Suppressor macrophage (primary cell): ENCODE data around the gene RXFP3.
"Not testable (repeated sequence)": the region's sequence is repeated elsewhere in the genome, so short reads cannot be mapped to it uniquely, and the experiment has no call there.

Experiments used
- DNase-seq, 4 experiments: peaks; one replicate each; pipeline ENCODE4 v3.0.0-alpha.2; 2020 to 2022
- total RNA-seq, 17 experiments: gene quantifications; one replicate each; lab custom pipeline; 2026; ENCODE audit warnings: mixed read lengths in 6 of 17, inconsistent platforms in 3 of 17; lab: John Stamatoyannopoulos, UW

The RXFP3 gene, protein sequence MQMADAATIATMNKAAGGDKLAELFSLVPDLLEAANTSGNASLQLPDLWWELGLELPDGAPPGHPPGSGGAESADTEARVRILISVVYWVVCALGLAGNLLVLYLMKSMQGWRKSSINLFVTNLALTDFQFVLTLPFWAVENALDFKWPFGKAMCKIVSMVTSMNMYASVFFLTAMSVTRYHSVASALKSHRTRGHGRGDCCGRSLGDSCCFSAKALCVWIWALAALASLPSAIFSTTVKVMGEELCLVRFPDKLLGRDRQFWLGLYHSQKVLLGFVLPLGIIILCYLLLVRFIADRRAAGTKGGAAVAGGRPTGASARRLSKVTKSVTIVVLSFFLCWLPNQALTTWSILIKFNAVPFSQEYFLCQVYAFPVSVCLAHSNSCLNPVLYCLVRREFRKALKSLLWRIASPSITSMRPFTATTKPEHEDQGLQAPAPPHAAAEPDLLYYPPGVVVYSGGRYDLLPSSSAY
- total RNA-seq = 0 to 0.88 (median 0) reads per million in 17 experiments

GRCh38 chr5:33936381-33937016 lies at the start of gene RXFP3:
Gene RXFP3 (plus strand): TSS chr5:33936386. CDS start chr5:33936741, 355 bp downstream.
- no peak for DNase-seq

GRCh38 chr5:33887268-33887667 lies 48.9 kb upstream of the RXFP3 start:
- no peak for DNase-seq

DNA sequence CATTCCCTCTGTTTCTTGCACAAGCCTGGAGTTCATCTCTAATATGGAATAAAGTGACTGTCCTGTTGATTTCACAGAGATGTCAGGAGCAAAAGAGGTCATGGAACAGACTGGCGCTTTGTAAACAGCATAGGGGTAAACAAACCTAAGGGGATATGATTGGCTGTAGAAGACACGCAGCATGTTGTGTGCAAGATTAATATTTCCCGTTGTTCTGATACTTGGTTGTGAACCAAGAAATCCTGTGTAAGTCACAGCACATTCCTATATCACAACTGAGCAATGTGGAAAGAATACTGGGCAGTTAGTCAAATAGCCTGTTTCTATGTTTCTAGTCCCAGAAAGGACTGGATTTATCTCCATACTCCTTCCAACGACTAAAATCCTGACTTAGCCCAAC lies 47.6 kb upstream of the RXFP3 start:
- DNase-seq = no peak

- DNase-seq = no peak
Observed at GRCh38 chr5:33890131-33891032, 45.8 kb upstream of the RXFP3 start.

DNA sequence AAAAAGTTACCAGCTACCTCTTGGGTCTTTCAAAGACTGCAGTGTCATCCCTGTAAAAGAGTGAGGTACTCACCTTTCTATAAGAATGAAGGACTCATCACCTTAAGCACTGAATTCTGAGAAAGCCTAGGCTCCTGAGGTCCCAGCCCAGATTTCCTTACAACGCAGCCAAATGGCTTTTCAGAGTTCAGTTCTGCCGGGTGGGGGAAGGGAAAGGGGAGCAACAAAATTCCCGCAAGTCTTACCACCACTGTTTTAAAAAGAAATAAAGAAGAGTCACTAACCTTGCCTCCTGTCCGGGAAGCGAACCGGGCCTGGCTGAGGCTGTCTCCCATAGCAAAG lies 44.8 kb upstream of the RXFP3 start:
- DNase-seq = no peak

- peak in 1 of 4 experiments; percentile 2 for DNase-seq
Observed at GRCh38 chr5:33891788-33892619, 44.2 kb upstream of the RXFP3 start, which contains the start of gene ADAMTS12. Gene ADAMTS12 (minus strand): TSS chr5:33891990. CDS start chr5:33891856, 134 bp downstream.

GRCh38 chr5:33892620-33893137 lies 43.5 kb upstream of the RXFP3 start:
- DNase-seq = no peak

GRCh38 chr5:33894566-33894965 lies 41.6 kb upstream of the RXFP3 start:
- DNase-seq = no peak

DNA sequence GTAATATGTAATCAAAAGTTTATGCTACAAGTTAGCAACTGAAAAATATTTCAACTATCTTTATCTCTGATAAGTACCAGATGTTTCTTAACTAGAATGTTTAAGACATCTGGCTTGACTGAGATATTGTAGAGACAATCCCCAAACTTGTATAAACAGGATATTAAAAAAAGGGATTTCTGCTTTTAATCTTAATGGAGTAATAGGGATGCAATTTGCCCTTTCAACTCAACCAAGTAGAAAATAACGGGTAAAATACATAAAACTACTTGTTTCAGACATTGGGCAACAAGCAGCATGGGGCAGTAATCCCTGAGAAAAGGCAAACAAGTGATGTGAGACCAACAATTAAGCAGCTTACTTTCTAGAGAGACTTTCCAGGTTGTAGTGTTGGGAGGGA lies 35.0 kb upstream of the RXFP3 start:
- DNase-seq = no peak

DNA sequence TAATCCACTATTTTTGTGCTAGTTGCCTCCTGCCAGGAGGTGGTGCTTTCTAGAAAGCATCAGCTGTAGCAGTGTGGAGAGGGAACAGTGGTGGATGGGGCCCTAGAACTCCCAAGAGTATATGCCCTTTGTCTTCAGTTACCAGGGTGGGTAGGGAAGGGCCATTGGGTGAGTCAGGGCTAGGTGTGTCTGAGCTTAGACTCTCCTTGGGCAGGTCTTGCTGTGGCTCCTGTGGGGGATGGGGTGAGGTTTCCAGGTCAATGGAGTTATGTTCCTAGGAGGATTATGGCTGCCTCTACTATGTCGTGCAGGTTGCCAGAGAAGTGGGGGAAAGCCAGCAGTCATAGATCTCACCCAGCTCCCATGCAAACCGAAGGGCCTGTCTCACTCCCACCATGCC lies 33.1 kb upstream of the RXFP3 start:
- DNase-seq = no peak

DNA sequence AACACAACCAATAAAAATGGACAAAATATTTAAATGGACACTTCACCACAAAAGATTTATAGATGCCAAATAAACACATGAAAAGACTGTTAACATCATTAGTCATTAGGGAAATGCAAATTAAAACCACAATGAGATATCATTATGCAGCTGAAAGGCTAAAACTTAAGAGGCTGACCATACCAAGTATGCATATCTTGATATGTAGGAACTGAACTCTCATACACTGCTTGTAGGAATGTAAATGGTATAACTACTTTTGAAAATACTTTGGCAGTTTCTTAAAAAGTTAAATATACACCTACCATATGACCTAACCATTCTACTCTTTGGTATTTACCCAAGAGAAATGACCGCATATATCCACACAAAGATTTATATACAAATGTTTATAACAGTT lies 30.8 kb upstream of the RXFP3 start:
- no peak for DNase-seq

DNA sequence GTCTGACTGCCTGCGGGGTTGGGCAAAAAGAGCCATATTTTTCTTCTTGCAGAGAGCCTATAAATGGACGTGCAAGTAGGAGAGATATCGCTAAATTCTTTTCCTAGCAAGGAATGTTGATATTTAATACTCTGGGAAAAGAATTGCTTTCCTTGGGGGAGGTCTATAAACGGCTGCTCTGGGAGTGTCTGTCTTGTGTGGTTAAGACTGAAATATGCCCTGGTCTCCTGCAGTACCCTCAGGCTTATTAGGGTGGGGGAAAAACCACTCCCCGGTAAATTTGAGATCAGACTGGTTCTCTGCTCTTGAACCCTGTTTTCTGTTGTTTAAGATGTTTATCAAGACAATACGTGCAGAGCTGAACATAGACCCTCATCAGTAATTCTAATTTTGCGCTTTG lies 29.9 kb upstream of the RXFP3 start:
- not testable (repeated sequence) for DNase-seq

GRCh38 chr5:33914844-33915243 lies 21.3 kb upstream of the RXFP3 start:
- not testable (repeated sequence) for DNase-seq

DNA sequence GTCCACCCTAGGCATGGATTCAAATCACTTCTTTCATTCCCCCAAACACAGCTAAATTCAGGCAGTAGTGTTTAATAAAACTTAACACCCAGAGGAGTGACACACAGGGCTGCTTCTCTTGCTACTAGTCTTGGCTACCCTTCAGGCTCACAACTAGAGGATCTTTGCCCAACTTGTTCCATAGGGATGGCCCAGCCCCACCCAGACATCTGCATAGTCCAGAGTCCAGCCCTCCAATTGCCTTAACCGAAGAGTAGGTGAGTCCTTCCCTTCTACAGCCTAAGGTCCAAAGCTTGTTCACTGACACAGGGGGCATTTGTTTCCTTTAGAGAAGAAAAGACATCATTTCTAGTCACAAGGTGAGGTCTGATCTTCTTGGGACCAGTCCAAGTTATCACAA lies 15.2 kb upstream of the RXFP3 start:
- DNase-seq = no peak

DNA sequence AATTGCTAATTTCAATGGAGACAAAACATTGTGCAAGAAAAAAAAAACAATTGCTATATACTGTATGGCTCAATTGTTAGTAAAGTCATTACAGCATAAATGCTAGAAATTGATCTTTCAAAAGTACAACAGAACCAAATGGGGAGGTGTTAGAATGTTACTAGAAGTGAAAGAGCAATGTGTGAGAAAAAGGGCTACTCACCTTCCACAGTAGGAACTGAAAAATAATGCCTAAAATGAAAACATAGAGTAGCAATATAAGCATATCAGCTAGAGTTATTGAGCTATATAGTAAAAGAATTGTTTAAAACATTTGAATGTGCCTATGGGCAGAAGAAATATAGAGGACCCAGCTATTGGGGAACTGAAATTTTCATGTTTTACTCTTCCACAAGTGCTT lies 10.9 kb upstream of the RXFP3 start:
- DNase-seq = no peak

GRCh38 chr5:33927685-33928084 lies 8.5 kb upstream of the RXFP3 start:
- DNase-seq = no peak

DNA sequence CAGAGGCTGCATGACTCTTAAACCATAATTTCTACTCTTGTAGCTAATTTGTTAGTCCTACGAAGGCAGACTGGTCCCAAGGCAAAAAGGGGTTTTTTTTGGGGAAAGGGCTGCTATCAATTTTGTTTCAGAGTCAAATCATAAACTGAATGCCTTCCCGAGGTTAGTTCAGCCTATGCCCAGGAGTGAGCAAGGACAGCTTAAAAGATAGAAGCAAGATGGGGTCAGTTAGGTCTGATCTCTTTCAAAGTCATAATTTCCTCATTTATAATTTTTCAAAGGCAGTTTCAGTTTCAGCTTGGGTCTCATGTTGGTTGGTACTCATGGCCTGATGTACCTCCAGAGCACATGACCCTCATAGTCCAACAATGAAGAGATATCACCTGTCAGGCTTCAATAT lies 7.9 kb upstream of the RXFP3 start:
- DNase-seq = no peak

DNA sequence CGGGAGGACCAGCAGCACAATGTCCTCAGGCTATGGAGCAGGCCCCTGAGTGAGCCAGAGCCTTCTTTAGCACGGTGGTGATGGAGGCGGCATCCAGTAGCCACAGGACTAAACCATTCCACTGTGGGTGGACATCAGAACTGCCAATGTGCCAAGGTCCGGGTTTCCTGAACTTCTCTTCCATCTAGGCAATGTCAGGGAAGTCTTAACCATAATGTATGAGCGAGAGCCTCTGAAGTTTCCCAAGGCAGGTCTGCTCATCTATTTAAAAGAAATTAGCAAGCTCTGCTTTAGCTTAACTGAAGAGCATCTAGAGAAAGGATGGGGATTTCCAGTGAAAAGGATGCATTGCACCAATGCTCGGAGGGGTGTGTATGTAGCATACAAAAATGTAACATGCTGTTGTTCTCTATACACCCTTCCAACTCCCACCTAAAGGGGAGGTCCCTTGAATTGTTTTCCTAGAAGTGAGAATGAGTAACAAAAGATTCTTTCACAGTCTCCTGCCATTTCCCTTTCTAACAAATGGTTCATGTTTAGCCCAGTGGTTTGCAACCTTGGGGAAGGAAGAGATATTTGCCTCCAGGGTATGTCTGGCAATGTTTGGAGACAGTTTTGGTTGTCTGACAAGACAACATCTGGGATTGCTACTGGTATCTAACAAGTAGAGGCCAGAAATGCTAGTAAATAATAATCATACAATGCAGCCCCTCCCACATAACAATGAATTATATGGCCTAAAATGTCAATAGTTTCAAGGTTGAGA lies 6.1 kb upstream of the RXFP3 start:
- DNase-seq = no peak

GRCh38 chr5:33931136-33931535 lies 5.0 kb upstream of the RXFP3 start:
- no peak for DNase-seq

- no peak for DNase-seq
Observed at GRCh38 chr5:33933723-33934169, 2.4 kb upstream of the RXFP3 start.

DNA sequence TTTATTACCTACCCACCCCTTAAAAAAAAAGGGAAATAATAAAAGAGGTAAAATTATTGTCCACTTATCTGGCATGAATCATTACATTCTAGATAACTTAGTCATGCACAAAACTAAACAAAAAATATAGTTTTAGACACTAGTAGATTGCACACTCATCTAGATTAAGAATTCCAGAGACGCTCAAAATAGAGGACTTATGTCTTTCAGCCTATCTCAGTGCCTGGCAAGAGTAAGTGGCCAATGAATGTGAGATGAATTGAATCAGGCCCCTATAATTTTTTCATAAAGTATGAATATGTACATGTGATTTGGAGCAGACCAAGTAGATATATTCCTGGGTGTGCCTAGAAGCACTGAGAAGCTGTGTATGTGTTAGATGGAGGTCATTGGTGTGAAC lies 2.0 kb upstream of the RXFP3 start:
- no peak for DNase-seq
